K562 (cell line): ENCODE measurements around the gene RELL2. TPM values are rescaled to one million over a fixed set of nuclear protein-coding genes. Genes with fewer than 3 reads are reported as not detected.

Source experiments
- ARID2 ChIP-seq: fragments of 450-650 bp; IDR thresholded peaks from 2 replicates; pipeline ENCODE4 v1.6.1; 2017; ENCODE audit warnings: antibody characterized with exemption, mild to moderate bottlenecking
- ELF1 ChIP-seq: fragments of 200-800 bp; sonication (Bioruptor generic); IDR thresholded peaks from 2 replicates; pipeline ENCODE4 v1.6.1; 2016; ENCODE audit warnings: missing genetic modification characterization, missing compliant biosample characterization
- FOXJ2 ChIP-seq: fragments of 200-800 bp; sonication (Bioruptor generic); IDR thresholded peaks from 2 replicates; pipeline ENCODE4 v1.6.1; 2016; ENCODE audit warnings: missing genetic modification characterization, missing compliant biosample characterization
- FOXK1 ChIP-seq: sonication (generic); formaldehyde crosslinking; IDR thresholded peaks from 2 replicates; pipeline ENCODE4 v1.8.0; 2022; ENCODE audit warnings: missing genetic modification reagents, mild to moderate bottlenecking, borderline replicate concordance
- IRF2 ChIP-seq: sonication (generic); formaldehyde crosslinking; IDR thresholded peaks from 2 replicates; pipeline ENCODE4 v1.8.1; 2022; ENCODE audit warnings: mild to moderate bottlenecking, missing genetic modification reagents
- JUND ChIP-seq, 2 experiments: IDR thresholded peaks; 2 replicates in 1 of 2; 3 replicates in 1 of 2; pipeline ENCODE4 v1.6.1; 2011; ENCODE audit warnings: borderline replicate concordance in 2 of 2, low read depth in 2 of 2, low read length in 2 of 2, improper control_type of control experiment in 1 of 2, missing biosample characterization in 1 of 2, missing genetic modification characterization in 1 of 2, missing genetic modification reagents in 1 of 2
- KAT7 ChIP-seq: sonication (generic); formaldehyde crosslinking; IDR thresholded peaks from 2 replicates; pipeline ENCODE4 v1.8.0; 2022; ENCODE audit warnings: missing genetic modification reagents, mild to moderate bottlenecking, borderline replicate concordance
- NBN ChIP-seq: fragments of 450-650 bp; IDR thresholded peaks from 2 replicates; pipeline ENCODE4 v1.6.1; 2016; ENCODE audit warnings: low read depth, mild to moderate bottlenecking
- NFRKB ChIP-seq: fragments of 450-650 bp; IDR thresholded peaks from 2 replicates; pipeline ENCODE4 v1.6.1; 2016; ENCODE audit warnings: low read depth
- PHB2 ChIP-seq: fragments of 450-650 bp; IDR thresholded peaks from 2 replicates; pipeline ENCODE4 v1.6.1; 2017; ENCODE audit warnings: low read depth
- POLR2AphosphoS5 ChIP-seq: IDR thresholded peaks from 2 replicates; pipeline ENCODE4 v1.6.1; 2011; ENCODE audit warnings: mild to moderate bottlenecking, low read depth, low read length, moderate library complexity; ENCODE audit not compliant: control insufficient read depth, insufficient read depth
- POU5F1 ChIP-seq: fragments of 150-350 bp; IDR thresholded peaks from 2 replicates; pipeline ENCODE4 v1.6.1; 2014; ENCODE audit warnings: borderline replicate concordance, low read length, low read depth, mild to moderate bottlenecking; ENCODE audit not compliant: partially characterized antibody
- ZNF143 ChIP-seq: sonication (generic); formaldehyde crosslinking; IDR thresholded peaks from 2 replicates; pipeline ENCODE4 v1.9.0; 2022; ENCODE audit warnings: mild to moderate bottlenecking, missing genetic modification reagents
- polyA plus RNA-seq, 8 experiments: library from polyadenylated mRNA; depleted of rRNA in 4 of 8; stranded (reverse) in 5 of 8; unstranded in 3 of 8; fragments of >200 nt; fragmentation: Nextera tagmentation in 2 of 8; fragmentation: Illumina TruSeq in 1 of 8; extraction: Ambion mirVana in 2 of 8; extraction: Trizol in 1 of 8; gene quantifications; 2 replicates each; pipeline versions ENCODE4 v1.2.1 to v1.2.3, GENCODE V29; 2011 to 2014; ENCODE audit warnings: inconsistent platforms in 1 of 8, missing spikeins in 1 of 8
- total RNA-seq, 7 experiments: library from RNA; depleted of rRNA in 6 of 7; stranded (reverse); fragments of >200 nt in 6 of 7; fragmentation: Illumina TruSeq in 2 of 7; extraction: Trizol in 2 of 7; gene quantifications; 2 replicates each; pipeline versions ENCODE4 v1.2.1 to v1.2.3, GENCODE V29; 2011 to 2021; ENCODE audit warnings: low replicate concordance in 1 of 7
- TF ChIP-seq, protein P1 (sequence below), 2 experiments: fragments of 450-650 bp; IDR thresholded peaks; 2 replicates each; pipeline ENCODE4 v1.6.1; 2016; ENCODE audit warnings: mild to moderate bottlenecking in 2 of 2, borderline replicate concordance in 1 of 2, low read depth in 1 of 2, moderate library complexity in 1 of 2
- TF ChIP-seq, protein P2 (sequence below): sonication (generic); formaldehyde crosslinking; IDR thresholded peaks from 2 replicates; pipeline ENCODE4 v1.5.0; 2020; ENCODE audit warnings: missing genetic modification reagents
- TF ChIP-seq, protein P3 (sequence below), 2 experiments: fragments of 200-800 bp in 1 of 2; sonication (Bioruptor generic) in 1 of 2; sonication (generic) in 1 of 2; formaldehyde crosslinking in 1 of 2; IDR thresholded peaks in 1 of 2; conservative IDR thresholded peaks in 1 of 2; 2 replicates each; pipeline versions ENCODE4 v1.5.0 to v1.6.1; 2016 to 2020; ENCODE audit warnings: missing compliant biosample characterization in 1 of 2, missing genetic modification characterization in 1 of 2, missing genetic modification reagents in 1 of 2

The RELL2 gene
- total and polyA plus RNA-seq, 9 of the 15 experiments (the other 6 are each of a cell fraction or from before 2014, with no cell fraction given) = 0.06 to 36.0 (median 14.3) TPM

DNA sequence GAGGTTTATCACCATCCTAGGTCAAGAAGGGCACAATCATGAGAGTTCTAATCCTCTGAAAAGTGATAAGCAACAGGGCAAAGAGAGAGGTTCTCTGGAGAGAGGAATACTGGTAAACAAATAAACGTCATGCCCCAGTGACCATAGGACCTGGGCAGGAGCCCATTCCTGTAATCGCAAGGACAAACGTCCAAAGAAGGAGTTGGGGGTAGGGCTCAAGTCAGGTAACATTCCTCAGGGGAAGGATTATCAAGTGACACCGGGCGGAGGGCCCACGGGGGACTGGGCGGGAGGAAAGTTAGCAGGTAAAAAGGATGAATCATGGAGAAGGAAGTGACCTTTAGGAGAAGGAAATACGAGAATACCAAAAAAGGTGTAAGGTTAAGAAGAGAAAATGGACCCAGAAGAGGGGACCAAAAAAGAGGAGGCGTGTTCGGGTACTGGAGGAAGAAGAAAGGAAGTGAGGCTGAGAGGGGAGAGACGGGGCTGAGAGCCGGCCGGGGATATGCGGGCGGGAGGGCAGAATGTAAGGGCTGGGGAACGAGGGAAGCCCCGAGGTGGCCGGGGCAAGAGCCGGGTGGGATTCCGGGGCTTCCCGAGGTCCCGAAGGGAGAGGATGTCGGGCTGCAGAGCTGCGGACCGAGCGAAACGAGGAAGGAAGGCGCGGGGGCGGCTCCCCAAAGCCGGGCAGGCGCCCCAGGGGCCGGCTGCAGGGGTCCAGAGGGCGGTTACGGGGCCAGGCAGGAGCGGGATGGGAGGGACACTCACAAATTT is 18.6 kb upstream of the RELL2 start (continued):
- no peak for TF ChIP-seq FOXK1 (CRISPR knock-in tag)
- TF ChIP-seq NBN = peak; percentile 80
- TF ChIP-seq FOXJ2 = no peak
- TF ChIP-seq NFRKB = peak; percentile 76
- no peak for TF ChIP-seq ZNF143 (CRISPR knock-in tag)
- TF ChIP-seq IRF2 (CRISPR knock-in tag) = no peak
- TF ChIP-seq, protein P1, sequence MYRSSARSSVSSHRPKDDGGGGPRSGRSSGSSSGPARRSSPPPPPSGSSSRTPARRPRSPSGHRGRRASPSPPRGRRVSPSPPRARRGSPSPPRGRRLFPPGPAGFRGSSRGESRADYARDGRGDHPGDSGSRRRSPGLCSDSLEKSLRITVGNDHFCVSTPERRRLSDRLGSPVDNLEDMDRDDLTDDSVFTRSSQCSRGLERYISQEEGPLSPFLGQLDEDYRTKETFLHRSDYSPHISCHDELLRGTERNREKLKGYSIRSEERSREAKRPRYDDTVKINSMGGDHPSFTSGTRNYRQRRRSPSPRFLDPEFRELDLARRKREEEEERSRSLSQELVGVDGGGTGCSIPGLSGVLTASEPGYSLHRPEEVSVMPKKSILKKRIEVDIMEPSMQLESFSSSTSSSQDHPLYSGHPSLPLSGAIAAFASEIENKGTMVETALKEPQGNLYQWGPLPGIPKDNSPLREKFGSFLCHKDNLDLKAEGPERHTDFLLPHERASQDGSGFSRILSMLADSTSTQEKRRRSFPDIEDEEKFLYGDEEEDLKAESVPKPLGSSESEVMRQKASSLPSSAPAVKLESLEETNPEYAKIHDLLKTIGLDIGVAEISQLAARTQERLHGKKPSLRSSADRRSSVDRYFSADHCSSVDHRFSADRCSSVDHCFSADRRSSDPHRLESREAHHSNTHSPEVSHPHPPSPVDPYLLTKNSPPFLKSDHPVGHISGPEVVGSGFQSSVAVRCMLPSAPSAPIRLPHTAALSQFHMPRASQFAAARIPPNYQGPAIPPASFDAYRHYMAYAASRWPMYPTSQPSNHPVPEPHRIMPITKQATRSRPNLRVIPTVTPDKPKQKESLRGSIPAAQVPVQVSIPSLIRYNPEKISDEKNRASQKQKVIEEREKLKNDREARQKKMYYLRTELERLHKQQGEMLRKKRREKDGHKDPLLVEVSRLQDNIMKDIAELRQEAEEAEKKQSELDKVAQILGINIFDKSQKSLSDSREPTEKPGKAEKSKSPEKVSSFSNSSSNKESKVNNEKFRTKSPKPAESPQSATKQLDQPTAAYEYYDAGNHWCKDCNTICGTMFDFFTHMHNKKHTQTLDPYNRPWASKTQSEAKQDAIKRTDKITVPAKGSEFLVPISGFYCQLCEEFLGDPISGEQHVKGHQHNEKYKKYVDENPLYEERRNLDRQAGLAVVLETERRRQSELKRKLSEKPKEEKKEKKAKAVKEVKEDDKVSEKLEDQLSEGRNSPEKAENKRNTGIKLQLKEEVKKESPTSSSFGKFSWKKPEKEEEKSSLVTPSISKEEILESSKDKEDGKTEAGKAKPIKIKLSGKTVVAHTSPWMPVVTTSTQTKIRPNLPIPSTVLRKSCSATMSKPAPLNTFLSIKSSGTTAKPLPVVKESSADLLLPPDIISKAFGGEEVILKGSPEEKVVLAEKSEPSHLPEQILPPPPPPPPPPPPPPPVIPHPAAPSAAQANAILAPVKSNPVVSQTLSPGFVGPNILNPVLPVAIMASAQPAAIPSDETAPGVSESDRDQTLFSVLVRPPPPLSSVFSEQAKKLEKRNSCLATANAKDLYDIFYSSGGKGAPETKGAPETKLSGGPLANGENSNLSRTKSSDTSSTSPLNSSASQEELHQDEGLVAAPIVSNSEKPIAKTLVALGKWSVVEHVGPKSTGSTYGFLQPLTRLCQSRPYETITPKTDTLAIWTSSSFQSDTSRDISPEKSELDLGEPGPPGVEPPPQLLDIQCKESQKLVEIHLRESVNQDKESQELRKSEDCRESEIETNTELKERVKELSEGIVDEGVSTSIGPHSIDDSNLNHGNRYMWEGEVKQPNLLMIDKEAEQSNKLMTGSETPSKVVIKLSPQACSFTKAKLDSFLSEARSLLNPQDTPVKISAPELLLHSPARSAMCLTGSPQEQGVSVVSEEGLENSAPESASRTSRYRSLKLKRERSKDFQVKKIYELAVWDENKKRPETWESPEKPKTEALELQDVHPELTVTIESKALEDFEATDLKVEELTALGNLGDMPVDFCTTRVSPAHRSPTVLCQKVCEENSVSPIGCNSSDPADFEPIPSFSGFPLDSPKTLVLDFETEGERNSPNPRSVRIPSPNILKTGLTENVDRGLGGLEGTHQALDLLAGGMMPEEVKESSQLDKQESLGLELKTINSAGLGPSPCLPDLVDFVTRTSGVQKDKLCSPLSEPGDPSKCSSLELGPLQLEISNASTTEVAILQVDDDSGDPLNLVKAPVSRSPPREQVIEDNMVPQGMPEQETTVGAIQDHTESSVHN (IDR thresholded peaks at IDR 0.05; ENCODE audit: borderline replicate concordance in 1 of 2, low read depth in 1 of 2) = no peak
- peak; percentile 54; the same call in 1 of the 2 replicates for TF ChIP-seq JUND (IDR thresholded peaks at IDR 0.05; ENCODE audit: borderline replicate concordance, low read depth, low read length)
- no peak; the same call in 2 of the 3 replicates for TF ChIP-seq JUND (tag; IDR thresholded peaks at IDR 0.05; ENCODE audit: borderline replicate concordance, low read depth, low read length)
- TF ChIP-seq, protein P2, sequence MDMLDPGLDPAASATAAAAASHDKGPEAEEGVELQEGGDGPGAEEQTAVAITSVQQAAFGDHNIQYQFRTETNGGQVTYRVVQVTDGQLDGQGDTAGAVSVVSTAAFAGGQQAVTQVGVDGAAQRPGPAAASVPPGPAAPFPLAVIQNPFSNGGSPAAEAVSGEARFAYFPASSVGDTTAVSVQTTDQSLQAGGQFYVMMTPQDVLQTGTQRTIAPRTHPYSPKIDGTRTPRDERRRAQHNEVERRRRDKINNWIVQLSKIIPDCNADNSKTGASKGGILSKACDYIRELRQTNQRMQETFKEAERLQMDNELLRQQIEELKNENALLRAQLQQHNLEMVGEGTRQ = no peak
- TF ChIP-seq KAT7 (CRISPR knock-in tag) = no peak
- no peak for TF ChIP-seq POU5F1
- peak; percentile 19; the same call in 1 of the 2 replicates for TF ChIP-seq POLR2AphosphoS5
- TF ChIP-seq ARID2 = no peak
- TF ChIP-seq PHB2 = no peak
- TF ChIP-seq, protein P3, sequence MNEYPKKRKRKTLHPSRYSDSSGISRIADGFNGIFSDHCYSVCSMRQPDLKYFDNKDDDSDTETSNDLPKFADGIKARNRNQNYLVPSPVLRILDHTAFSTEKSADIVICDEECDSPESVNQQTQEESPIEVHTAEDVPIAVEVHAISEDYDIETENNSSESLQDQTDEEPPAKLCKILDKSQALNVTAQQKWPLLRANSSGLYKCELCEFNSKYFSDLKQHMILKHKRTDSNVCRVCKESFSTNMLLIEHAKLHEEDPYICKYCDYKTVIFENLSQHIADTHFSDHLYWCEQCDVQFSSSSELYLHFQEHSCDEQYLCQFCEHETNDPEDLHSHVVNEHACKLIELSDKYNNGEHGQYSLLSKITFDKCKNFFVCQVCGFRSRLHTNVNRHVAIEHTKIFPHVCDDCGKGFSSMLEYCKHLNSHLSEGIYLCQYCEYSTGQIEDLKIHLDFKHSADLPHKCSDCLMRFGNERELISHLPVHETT (CRISPR knock-in tag; conservative IDR thresholded peaks at IDR 0.05 in 1 of 2, IDR thresholded peaks at IDR 0.05 in 1 of 2) = no peak; a peak in 1 of 4 replicates
- TF ChIP-seq ELF1 (tag) = no peak
